GM18868 (cell line): ENCODE results near the gene ZBTB7C.

Experiments
- ATAC-seq: cut with Tn5 transposase; IDR thresholded peaks from one replicate; pipeline ENCODE4 v1.9.1; 2021; ENCODE audit warnings: mild to moderate bottlenecking, moderate library complexity; ENCODE audit not compliant: unreplicated experiment

ZBTB7C gene

DNA sequence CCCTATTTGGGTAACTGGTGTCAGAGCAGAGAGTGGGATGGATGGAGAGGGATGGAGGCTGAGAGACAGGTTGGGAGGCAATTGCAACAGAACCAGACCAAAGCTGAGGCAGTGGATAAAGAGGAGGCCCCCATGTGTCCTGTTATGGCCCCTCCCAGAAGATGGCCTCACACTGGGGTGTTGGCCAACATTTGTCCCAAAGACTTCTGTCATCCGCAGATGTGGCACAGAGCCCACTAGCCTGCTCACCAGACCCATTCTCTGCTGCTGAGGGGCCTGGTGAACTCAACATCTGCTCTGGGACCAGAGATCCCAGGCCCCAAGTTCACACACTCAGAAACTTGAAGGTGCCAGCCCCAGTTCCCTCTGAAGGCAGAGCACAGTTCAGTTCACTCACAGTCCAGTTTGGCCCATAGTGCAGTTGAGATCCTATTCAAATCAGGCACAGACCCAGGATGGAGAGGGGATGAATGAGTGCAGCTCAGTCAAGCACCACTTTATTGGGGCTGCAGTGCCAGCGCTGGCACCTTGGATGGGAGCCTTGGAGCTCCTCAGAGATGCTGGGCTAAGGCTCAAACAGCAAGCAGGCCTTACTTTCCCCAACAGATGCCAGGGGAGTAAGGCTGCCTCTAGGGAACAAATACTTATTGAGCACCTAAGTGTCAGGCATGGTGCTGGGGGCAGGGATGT is 189.2 kb downstream of the ZBTB7C start:
- no peak for ATAC-seq

DNA sequence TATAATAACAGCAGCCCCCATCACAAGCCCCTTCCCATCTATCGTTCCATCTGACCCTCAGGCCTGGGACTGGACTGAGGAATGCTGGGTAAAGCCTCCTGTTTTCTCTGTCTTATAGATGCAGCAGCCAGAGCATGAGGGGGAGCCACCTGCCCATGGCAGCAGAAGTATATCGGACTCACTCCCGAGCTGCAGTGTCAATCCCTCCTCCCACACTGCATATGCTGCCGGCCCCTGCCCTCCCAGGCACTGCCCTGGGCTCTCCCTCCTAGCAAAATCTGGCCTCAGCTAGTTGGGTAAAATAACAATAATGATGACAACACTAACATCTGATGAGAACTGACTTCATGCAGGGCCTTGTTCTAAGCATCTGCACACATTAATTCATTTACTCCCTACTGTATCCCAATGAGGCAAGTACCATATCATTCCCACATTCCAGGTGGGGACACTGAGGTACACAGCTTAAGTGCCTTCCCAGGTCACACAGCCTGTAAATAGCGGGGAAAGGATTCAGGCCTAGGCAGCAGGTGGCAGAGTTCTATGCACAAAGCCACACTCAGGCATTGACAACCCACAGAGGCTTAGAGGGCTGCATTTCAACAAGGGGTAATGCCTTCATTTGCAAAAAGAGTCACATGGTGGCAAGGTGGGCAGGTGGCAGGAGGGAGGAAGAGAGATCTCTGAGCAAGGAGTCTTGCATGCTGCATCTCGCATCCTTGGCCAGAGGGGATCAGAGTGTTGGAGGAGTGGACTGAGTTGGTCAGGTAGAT is 190.0 kb downstream of the ZBTB7C start:
- no peak for ATAC-seq

DNA sequence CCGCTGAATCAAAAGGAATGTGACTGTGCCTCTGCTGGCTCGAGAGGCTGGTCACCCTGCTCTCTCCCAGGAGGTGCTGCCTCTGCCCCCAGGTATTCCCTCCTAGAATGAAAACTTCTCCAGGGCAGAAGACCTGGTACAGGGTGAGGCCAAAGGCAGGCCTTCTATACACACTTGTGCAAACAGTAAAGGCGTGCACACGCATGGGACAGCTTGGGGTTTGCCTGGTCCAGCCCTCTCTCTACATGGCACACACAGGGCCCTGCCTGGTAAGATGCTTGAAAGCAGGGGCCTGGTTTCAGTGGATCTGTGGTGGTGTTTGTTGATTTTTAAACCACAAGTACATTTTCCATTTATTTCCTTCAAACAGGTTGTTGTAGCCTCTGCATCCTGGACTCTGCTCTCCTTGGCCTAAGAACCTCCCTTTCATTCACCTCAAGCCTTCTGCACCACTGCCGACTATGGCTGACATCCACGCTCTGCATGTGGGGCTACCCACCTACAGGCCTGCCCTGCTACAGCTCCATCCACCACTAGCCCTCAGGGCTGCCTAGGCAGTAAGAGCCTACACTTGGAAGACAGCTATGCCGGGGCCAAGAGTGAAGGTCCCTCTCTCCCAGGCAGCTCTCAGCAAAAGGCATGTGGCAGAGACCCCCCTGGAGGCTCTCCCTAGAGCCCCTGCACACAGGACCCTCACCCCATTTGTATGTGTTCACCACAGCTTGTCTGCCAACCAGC is 190.7 kb downstream of the ZBTB7C start:
- no peak for ATAC-seq

DNA sequence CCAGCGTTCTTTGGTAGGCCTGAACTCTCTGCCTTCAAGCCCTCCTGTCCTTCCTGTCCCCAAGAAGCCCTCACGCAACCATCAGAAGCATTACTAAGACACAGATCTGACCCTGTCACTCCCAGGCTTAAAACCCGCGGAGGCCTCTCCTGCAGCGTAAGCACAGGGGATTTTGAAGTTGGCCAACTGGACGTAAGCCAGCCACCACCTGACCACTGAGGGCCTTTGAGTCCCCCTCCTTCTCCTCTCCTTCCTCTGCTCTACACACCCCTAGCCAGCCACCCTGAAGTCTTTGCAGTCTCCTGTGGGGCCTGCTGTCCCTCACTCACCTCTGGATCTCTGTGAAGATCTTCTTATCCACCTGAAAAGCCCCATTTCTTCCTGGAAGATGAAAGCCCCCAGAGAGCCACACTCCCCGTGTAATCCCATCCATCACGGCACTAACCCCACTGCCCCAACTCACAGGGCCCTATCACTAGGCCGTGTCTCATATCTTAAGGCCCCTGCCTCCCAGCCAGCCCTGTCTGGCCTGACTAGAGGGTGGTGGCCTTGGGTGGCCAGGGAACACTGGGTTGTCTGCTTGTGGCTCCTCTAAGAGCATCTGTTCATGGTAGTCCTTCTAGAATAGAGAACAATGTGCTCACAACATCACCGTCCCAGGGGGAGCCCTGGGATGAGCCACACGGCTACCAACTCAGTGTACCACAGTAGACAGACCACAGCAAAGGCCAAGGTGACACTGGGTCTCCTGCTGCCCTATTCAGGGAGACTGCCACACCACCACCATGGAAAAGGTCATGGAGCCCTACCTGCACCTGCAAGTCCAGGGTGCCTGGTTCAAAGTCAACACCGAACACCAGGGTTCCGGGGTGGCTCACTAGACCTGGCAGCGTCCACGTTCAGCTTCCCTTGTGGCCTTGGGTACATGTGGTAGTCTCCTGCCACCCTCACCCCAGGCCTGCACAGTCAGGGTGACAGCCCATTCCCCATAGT is 191.6 kb downstream of the ZBTB7C start:
- no peak for ATAC-seq

DNA sequence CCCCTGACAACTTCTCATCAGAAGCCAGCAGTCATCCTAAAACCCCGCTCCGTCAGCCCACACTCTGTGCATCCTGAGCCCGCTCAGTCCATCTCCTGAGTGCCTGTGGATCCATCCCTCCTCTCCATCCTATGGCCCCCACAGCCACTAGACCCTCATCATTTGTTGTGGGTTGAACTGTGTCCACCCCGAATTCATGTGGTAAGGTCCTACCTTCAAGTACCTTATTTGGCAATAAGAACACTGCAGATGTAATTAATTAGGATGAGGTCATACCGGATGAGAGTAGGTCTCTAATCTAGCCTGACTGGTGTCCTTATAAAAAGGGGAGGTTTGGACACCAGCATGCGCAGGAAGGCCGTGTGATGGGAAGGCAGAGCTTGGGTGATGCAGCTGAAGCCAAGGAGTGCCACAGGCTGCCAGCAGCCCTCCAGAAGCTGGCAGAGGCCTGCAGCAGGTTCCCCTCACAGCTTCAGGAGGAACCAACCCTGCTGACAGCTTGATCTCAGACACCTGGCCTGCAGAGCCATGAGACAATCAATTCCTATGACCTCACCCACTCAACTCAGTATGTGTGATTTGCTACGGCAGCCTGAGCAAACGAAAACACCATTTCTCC is 192.4 kb downstream of the ZBTB7C start:
- ATAC-seq = no peak

DNA sequence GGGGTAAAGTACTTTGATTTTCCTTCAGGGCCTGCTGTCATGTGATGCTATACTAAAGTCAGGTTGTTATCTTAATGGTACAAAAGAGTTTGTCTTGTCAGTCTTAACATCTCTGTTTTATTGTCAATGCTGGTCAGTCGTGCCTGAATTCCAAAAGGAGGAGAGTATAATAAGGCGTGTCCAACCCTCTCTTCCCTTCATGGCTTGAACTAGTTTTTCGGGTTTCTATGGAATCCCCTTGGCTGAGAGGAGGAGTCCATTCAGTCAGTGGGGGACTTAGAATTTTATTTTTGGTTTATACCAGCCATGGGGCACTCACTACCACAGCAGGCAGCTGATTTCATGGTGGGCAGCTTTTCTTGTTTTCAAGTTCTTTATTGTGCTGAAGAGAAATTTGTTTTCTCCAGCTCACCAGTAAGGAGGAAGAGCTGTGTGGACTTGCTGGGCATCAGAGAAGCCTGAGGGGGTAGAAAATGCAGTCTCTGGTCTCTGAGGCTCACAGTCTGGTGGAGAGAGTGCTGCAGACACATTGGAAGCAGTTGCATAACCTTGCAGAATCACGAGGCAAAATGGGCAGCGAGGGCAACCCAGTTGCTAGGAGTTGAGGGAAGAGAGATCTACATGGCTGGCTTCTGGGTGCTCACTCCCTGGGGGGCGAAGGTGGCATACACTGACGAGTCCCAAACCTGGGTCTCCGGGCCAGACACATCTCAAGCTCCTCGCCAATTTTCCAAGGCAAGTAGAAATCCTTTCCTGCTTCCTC is 193.1 kb downstream of the ZBTB7C start:
- ATAC-seq = no peak

DNA sequence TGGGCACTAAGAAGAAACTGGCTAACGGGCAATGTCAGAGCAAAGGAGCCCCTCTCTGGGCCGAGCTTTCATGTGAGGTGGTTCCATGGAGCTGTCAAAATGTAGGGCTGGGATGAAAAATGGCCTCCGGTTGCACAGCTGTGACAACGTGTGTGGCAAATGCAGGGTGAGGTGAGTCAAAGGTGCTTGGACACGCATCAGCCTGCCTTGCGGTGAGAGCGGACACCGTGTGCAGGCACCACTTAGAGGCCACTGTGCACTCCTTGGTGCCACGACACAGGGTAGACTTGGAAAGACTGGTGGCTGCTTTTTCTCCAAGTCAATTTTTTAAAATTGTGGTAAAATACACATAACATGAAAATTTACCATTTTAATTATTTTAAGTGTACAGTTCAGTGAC is 195.4 kb downstream of the ZBTB7C start:
- ATAC-seq = no peak

DNA sequence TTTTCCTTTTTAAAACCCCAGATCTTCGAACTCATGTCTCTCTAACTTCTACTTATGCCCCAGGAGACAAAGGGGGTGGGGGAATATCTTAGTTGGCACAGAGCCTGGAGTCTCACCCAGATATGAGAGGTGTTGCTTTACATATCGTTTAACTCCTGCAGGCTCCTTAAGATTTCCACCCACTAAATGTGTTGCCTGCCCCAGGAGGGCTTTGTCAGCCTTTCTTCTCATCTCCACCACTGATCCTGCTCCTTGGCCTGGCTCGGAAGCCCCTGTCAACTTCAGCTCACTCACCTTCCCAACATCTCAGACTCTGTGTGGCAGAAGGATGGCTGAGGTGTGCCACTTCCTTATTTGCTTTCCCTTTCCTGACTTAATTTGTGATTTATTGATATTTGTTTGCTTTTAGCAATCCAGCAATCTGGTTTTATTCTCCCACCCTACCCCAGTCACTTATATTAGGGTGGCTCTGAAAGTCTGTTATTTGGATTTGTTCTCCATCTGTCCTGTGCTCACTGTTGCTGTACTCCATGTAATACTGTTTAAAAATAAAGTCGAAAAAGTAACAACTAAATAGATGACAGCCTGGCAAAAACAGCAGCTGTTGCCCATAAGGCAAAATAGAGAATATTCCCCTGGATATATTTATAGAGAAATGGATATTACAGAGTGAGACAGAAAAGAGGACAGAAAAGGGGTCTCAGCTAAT is 200.6 kb downstream of the ZBTB7C start:
- no peak for ATAC-seq

DNA sequence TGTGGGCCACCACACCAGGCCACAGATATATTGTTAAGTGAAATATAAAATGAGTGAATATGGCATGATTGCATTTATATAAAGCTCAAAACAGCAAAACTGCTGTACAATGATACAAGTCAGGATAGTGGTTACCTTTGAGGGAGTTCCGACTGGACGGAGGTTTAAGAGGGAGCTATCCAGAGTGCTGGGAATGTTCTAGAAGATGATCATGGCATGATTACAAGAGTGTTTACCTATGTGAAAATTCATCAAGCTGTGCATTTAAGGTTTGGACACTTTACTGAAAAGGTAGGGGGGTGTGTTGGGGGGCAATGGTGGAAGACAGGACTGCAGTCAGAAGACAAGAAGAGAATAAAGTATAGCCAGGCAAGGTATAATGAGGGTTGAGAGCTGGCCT is 201.4 kb downstream of the ZBTB7C start:
- ATAC-seq = no peak

DNA sequence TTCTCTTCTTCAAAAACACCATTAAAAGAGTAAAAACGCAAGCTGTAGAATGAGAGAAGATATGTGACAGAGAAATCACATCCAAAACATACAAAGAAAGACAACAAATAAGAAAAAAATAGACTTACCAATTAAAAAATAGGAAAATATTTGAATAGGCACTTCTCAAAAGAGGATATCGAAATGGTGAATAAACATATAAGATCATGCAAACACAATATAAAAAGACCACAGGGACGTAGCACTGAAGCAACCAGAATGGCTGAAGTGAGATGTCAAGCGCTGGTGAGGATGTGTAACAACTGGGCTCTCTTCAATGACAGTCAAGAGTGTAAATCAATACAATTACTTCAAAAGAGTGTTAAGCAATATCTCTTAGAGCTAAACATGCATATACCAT is 202.3 kb downstream of the ZBTB7C start:
- ATAC-seq = no peak

DNA sequence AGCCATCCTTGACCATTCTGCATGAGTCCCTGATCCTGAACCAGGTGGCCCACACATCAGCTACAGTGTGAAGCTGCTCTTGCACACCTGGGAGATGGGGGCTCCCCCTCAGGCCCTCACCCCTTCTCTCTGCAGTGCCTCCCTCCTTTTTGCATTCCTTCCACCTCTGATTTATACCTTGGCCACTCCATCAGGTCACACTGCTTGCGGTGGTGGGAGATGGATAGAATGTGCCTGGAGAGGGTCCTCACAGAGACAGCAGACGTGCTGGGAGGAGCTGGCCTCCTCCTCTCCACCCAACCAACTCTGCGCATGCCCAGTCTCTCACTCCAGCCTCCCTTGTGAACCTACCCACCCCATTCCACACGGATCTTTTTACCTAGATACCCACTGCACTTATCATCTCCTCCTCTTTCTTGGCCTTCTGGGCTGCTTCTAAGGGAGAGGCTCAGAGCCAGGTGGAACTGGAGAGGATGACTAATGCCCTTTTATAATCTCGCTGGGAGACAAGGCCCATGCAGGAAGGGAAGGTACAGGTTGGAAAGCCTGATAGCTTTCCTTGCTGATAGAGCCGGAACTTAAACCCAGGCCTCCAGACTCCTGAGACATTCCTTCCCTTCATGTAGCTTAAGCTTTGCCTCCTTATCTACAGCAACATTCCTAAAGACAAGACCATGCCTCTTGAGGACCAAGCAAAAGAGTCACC is 205.1 kb downstream of the ZBTB7C start:
- ATAC-seq = no peak

DNA sequence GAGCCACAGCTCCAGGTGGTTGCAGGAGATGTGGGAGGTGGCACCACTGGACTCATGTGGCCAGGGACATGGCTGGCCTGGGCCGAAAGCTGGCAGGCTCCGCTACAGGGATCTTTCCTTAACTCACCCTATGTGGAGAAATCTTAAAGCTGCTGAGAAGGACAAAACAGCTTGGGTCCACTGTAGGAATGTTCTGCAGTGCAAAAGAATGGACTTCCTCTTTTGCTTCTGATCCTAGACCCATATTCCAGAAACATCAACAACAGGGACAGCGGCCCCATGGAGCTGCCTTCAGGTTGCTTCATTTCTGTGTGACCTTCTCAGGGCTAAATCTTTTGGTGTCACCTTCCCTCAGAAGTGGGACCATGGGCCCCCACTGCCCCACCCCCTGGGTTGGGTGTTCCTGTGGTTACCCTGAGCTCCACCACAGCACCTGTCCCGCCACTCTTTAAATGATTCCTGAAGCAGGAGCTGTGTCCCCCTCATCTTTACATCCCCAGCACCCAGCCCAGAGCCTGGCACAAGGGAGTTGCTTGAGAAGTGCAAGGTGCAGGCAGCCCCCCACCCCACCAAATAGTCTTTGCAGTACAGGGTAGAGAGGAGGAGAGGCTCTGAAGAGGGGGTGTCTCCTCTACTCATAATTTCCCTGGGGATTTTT is 205.8 kb downstream of the ZBTB7C start:
- no peak for ATAC-seq

DNA sequence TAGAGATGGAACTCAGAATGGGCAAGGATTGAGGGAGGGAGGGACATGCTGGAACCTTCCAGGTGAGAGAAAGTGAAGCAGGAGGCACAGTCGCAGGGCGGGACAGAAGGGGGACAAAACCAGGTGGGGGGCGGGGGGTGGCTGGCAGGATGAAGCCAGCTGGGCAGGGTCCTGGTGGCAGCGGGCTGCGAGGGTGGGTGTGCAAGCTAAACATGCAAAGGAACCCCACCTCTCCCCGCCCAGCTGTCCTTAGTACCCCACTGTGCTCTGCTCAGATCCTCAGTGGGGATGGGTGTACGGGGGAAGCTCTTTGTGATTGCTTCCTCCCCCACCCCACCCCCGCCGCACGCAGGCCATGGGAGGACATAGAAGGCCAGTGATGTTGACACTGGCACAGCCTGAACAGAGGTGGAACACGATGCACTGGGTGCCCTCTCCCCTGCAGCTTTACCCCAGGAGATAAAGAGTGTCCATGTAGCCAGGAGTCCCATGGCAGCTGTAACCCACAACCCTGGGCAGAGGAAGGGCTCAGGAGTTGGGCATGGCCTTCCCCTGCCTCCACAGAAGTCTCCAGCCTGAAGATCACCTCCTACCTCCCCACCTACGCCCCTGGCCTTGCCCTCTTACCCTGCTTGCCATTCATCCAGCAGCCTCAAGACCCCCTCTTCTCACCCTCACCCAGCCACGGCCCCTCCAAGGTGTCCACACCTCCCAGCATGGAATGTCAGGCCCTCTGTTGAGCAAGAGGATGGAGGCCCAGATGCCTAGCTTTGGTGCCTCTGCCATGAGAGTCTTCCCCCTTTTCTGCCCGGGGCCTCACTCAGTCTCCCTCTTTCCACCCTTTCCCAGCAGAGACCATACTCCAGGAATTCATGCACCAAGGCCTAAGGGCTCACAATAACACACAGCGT is 206.6 kb downstream of the ZBTB7C start:
- ATAC-seq = no peak

DNA sequence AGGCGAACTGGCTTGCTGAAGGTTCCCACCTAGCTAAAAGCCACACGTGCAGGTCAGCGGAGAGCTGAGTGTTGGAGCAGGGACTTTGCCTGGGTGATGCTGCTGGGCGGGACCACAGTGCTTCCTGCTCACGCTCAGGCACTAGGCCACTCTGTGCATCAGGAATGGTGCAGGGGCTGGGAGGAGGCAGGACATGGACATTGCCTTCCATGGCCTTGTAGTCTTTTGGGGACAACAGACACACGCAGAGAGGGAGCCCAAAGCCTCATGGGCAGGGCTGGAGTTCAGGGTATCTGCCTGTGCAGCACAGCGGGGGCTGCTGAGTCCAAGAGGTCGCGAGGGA is 207.2 kb downstream of the ZBTB7C start:
- no peak for ATAC-seq

DNA sequence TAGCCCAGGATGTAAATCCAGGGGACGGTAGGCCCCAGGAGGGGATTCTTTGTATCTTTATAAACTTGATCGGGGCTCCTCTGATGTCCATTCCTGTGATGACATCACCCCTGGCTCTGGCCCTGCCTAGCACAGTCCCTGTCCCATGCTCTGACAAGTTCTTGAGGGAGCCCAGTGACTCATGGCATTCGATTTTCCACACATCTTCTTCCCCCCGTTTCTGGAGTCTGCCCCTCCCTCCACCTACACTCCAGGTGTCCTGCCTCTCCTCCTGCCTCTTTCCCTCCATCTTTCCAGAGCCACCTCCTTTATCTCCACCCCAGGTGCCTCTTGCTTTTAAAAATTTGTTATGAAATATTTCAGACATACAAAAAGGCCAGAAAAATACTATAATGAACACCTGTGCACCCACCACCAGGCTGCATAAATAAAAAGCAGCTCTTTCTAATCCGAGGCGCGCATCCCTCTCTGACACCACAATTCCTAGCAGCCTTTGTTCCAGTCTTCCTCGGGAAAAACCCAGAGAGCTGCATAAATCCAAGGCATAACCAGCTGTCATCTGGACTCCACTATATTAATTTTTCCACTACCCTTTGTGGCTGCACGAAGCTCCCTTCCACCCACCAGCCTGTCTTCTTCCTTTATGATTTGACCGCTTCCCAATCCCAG is 207.7 kb downstream of the ZBTB7C start:
- no peak for ATAC-seq

DNA sequence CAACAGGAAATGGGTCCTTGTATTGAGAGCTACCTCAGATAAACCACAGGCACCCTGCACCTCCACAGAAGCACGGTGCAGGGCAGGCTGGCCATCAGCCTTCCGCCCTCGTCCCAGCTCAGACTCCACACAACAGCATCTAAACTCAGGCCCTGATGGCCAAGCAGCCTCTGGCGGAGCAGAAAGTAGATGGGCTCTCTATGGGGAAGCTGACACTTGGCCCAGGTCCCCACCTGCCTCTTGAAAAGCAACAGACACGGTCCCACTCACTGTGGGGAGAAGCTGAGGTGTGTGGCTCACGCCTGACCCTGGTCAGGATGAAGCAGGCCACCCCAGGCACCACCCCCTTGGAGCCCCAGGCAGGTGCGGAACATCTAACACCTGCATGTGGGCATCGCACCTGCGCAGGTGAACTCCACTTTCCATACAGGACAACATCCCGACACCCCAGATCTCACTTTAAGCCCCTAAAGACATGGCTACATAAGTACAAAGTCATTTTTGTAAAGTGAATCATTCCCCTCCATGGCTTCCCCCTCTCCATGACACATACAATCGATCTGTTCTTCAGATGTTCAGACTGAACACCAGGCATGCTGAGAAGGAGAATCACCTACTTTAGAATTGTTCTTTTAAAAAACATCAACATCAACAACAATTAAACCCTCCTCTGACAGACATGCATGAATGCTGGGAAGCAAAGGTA is 208.4 kb downstream of the ZBTB7C start:
- no peak for ATAC-seq
